Thyroid gland (tissue), 4 donors: ENCODE results near the gene OGFOD3. TPM values are rescaled to one million over a fixed set of nuclear protein-coding genes. Genes with fewer than 3 reads are reported as not detected.

Source experiments
- DNase-seq, 2 donors: peaks; one replicate each; pipeline ENCODE4 v3.0.0-alpha.2; 2019
- H3K27ac ChIP-seq, 3 donors: fragments of 200-600 bp; sonication (generic); 1 replicate in 2 of 3; 2 replicates in 1 of 3; pipeline ENCODE4 v1.5.1; 2016 to 2019; ENCODE audit warnings: mild to moderate bottlenecking in 1 of 3, moderate library complexity in 1 of 3
- H3K27me3 ChIP-seq: fragments of 200-600 bp; sonication (generic); one replicate; pipeline ENCODE4 v1.5.1; 2019
- H3K36me3 ChIP-seq, 2 donors: fragments of 200-600 bp; sonication (generic); one replicate each; pipeline ENCODE4 v1.5.1; 2016 to 2019
- H3K4me1 ChIP-seq, 2 donors: fragments of 200-600 bp; sonication (generic); one replicate each; pipeline ENCODE4 v1.5.1; 2017 to 2019
- H3K4me3 ChIP-seq, 3 donors: fragments of 200-600 bp; sonication (generic); replicated peaks in 1 of 3; 1 replicate in 2 of 3; 2 replicates in 1 of 3; pipeline ENCODE4 v1.5.1; 2016; ENCODE audit warnings: mild to moderate bottlenecking in 1 of 3
- H3K9me3 ChIP-seq: fragments of 200-600 bp; sonication (generic); one replicate; pipeline ENCODE4 v1.5.1; 2017
- POLR2A ChIP-seq, 2 donors: fragments of 450-650 bp; IDR thresholded peaks; one replicate each; pipeline ENCODE4 v1.6.1; 2017; ENCODE audit warnings: antibody characterized with exemption in 2 of 2, mild to moderate bottlenecking in 2 of 2, moderate library complexity in 1 of 2
- WGBS, 2 donors: methylation state at CpG; one replicate each; pipeline ENCODE4 v1.1.5; 2017; 5-methylcytosine and 5-hydroxymethylcytosine counted together
- intact Hi-C: fragments of 100-400 bp; cut with DNase I; formaldehyde crosslinking; loops from one replicate; pipeline ENCODE4 v1.15.1; 2023
- total RNA-seq, 4 donors: library from RNA; depleted of rRNA; stranded (reverse); fragments of >200 nt; gene quantifications; one replicate each; pipeline ENCODE4 v1.2.3, GENCODE V29; 2016
- TF ChIP-seq, protein P1 (sequence below), 6 experiments: fragments of 200-600 bp in 3 of 6; fragments of 450-650 bp in 3 of 6; sonication (generic) in 3 of 6; IDR thresholded peaks; one replicate each; pipeline ENCODE4 v1.5.1; 2016 to 2019; ENCODE audit warnings: antibody characterized with exemption in 6 of 6, mild to moderate bottlenecking in 2 of 6, inconsistent platforms in 1 of 6, moderate library complexity in 1 of 6

The OGFOD3 gene
- total RNA-seq, 4 donors from 2014 or later = 46.5 to 57.5 (median 55.1) TPM

DNA sequence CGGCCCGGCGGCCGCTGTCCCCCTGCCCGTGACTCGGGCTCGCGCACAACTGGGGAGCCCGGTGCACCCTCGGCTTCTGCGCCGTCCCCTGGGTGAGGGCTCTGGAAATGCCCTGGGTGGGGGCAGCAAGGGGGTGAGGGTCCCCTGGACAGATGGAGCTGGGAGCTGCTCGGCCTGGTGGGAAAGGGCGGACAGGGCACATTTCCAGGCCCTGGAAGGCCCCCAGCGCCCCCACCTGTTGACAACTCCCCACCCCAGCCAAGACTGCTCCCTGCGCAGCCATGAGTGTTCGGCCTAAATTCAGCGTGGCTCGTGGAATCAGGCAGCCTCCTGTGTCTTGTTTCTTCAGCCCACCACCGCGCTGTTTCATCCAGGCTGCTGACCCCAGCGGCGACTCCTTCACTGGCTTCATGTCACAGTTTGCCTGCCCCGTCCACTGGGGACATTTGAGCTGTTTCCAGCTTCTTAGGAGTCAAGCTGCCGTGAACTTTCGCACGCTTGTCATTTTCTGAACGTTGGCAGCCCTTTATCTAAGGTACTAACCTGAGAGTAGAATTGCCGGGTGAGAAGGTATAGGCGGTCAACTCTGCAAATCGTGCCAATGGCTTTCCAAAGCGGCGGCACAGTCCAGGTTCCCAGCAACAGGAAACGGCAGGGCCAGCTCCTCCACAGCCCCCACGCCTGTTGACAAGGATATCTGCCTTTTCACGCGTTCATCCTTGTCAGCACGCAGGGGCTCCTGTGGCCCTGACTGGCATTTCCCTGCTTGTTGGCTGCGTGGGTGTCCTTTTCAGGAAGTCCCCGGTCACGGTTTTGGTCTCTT, 45.9 kb downstream of the OGFOD3 start:
- peak overlapping the region in 1 of 3 donors; percentile 33 for H3K4me3 ChIP-seq
- intact Hi-C loops = no loop called here
- no peaks in the 10 kb centered on the region for H3K36me3 ChIP-seq
- TF ChIP-seq, protein P1, sequence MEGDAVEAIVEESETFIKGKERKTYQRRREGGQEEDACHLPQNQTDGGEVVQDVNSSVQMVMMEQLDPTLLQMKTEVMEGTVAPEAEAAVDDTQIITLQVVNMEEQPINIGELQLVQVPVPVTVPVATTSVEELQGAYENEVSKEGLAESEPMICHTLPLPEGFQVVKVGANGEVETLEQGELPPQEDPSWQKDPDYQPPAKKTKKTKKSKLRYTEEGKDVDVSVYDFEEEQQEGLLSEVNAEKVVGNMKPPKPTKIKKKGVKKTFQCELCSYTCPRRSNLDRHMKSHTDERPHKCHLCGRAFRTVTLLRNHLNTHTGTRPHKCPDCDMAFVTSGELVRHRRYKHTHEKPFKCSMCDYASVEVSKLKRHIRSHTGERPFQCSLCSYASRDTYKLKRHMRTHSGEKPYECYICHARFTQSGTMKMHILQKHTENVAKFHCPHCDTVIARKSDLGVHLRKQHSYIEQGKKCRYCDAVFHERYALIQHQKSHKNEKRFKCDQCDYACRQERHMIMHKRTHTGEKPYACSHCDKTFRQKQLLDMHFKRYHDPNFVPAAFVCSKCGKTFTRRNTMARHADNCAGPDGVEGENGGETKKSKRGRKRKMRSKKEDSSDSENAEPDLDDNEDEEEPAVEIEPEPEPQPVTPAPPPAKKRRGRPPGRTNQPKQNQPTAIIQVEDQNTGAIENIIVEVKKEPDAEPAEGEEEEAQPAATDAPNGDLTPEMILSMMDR (IDR thresholded peaks at IDR 0.05) = peak in 2 of 6 experiments; percentile 26 to 39
- no peak for TF ChIP-seq POLR2A (IDR thresholded peaks at IDR 0.05)
- H3K27ac ChIP-seq = peak overlapping the region in 1 of 3 donors; percentile 33
- DNase-seq = peak; percentile 64 to 65
- WGBS, 2 donors = 20 to 31% methylated on average over 25 to 37 of the region's 41 CpGs
- peaks cover 11 to 29% of the 10 kb centered on the region in 2 donors for H3K4me1 ChIP-seq
- H3K27me3 ChIP-seq = peaks cover 6% of the 10 kb centered on the region
- H3K9me3 ChIP-seq = no peaks in the 10 kb centered on the region

DNA sequence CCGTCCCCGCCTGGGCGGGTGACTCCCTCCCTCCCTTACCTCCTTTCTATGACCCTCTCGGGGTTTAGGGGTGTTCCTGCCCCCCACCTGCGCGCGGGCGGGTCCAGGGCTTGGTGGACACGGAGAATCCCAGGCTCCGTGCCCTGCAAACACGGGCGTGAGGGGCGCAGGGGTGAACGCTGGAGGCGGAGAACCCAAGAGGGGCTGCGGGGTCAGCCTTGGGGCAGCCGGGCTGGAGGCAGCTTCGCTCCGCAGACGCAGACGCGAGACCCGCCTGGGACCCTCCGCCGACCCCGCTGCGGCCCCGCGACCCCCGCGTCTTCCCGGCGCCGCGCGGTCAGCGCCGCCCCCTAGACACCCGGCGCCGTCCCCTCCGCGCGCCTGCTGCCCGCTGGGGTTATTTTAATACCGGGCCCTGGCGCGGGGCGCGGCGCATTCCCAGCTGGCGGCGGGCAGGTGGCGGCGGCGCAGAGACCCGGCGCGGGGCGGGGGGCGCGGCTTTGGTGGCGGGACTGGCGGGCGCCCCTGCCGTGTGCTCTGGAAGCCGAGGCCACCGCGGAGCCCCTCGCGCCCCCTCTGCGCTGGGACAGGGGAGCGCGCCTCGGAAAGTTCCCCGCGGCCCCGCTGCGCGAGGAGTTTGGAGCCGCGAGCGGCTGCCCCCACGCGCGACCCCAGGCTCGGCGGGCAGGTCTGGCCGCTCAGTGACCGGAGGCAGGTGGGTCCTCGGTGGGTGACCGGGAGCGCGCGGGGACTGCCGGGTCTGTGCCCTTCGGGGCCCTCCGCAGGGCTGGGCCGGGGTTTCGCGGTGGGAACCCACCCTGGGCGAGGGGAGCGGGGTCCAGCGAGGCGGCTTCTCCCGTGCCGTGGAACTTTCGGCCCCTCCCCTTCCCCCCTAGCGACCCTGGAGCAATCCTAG, 46.8 kb downstream of the OGFOD3 start, which contains the start of gene UTS2R:
UTS2R (plus strand) TSS at position 433 of the 916 bp plus-strand sequence. CDS start 2,560 bp downstream, outside the sequence.
- intact Hi-C loops = no loop called here
- Histone ChIP-seq H3K4me3 (peak within 1 kb of the TSS in 1 of 3 donors; percentile 33), H3K36me3 (no peaks in the 10 kb centered on the region), H3K27ac (peak within 1 kb of the TSS in 1 of 3 donors; percentile 33), H3K4me1 (peaks cover 11 to 29% of the 10 kb centered on the region in 2 donors), H3K9me3 (no peaks in the 10 kb centered on the region), H3K27me3 (peaks cover 6% of the 10 kb centered on the region)
- no peak for DNase-seq
- TF ChIP-seq POLR2A (IDR thresholded peaks at IDR 0.05) = no peak
- TF ChIP-seq, protein P1 (IDR thresholded peaks at IDR 0.05) = no peak
- 0 to 21% methylated on average over 2 to 22 of the region's 109 CpGs for WGBS, 2 donors

DNA sequence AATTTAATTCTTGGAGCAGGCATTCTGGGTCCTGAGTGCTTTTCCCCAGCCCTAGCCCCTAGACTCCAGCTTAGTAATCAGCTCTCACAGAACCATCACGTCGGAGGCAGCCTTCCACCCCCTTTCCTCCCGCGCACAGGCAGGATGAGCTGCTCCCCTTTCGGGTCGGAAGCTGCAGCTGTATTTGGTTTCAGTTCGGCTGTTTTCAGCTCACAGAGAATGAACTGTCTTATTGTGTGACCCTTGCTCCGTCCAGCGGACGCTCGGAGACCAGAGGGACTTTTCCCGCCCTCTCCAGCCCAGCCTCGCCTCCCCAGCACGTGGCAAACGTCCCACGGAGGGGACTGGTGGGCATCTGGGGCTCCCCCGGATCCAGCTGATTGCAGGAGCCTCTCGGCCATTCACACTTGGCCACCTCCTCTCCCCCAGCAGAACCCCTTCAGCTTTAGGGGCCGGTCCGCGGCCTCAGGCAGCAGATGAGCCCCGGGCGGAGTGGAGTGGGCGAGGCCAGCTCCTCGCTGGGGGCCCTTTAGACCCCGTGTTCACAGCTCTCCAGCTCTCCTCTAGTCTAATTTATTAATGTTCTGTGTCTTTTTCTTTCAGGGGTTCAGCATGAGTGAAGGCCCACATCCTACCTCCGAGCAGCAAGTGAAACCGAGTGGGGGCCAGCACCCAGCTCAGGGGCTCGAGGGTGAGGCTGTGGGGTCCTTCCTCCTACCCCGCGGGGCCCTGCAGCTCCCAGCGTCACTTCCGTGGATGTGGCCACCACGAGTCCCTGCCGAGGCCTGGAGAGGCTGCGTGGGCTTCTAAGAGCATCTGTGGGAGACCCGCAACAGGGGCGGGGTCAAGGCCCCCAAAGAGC, 47.7 kb downstream of the OGFOD3 start:
- Histone ChIP-seq H3K36me3 (no peaks in the 10 kb centered on the region), H3K4me1 (peaks cover 11 to 29% of the 10 kb centered on the region in 2 donors), H3K27ac (no peak overlapping the region), H3K27me3 (peaks cover 6% of the 10 kb centered on the region), H3K9me3 (no peaks in the 10 kb centered on the region), H3K4me3 (peak overlapping the region in 1 of 3 donors; percentile 33)
- WGBS, 2 donors = 51 to 60% methylated on average over 23 to 28 of the region's 38 CpGs
- TF ChIP-seq, protein P1 (IDR thresholded peaks at IDR 0.05) = no peak
- TF ChIP-seq POLR2A (IDR thresholded peaks at IDR 0.05) = no peak
- intact Hi-C loops = no loop called here
- no peak for DNase-seq

DNA sequence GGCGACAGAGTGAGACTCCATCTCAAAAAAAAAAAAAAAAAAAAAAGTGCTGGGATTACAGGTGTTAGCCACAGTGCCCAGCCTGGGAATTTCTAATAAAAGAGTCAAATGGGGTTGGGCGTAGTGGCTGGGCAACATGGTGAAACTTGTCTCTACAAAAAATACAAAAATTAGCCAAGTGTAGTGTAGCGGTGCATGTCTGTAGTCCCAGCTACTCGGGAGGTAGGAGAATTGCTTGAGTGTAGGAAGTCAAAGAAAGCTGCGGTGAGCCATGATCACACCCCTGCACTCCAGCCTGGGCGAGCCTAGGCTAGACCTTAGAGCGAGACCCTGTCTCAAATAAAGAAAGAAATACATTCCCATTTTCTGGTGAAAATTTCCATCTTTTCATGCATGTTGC, 49.2 kb downstream of the OGFOD3 start:
- intact Hi-C loops = no loop called here
- TF ChIP-seq, protein P1 (IDR thresholded peaks at IDR 0.05) = no peak
- no peak for TF ChIP-seq POLR2A (IDR thresholded peaks at IDR 0.05)
- Histone ChIP-seq H3K4me3 (no peak overlapping the region), H3K4me1 (peaks cover 11 to 29% of the 10 kb centered on the region in 2 donors), H3K9me3 (no peaks in the 10 kb centered on the region), H3K36me3 (no peaks in the 10 kb centered on the region), H3K27me3 (no peaks in the 10 kb centered on the region), H3K27ac (peak overlapping the region in 1 of 3 donors; percentile 29)
- peak; percentile 54 to 62 for DNase-seq
- 49 to 53% methylated on average over 7 of the region's 7 CpGs for WGBS, 2 donors
